ENCODE data around the gene ELMO2.
A peak's percentile ranks its signal among the peaks of the same experiment; 100 is the strongest.

ELMO2 gene

GRCh38 chr20:46367967-46368901 lies 38.2 kb downstream of the ELMO2 start:
- DNase-seq (ENCODE audit: low spot score), result no peak

DNA sequence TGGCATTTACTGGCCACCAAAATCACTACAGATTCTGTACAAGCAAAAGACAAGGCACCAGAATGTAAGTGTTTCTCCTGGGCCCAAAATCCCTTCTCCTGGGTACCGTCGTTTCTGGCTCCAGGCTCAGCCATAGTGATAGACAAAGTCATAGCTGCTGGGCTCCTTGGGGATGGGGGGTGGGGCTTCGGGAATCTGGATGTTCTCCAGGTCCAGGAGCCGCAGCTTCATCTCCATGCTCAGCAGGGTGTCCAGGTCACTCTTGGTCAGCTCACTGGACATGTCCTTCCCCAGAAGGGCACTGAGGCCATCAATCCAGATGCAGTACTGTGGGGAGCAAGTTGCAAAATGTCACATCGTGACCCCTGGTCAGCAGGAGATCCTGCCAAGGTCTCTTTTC lies 39.2 kb downstream of the ELMO2 start:
- no peak for DNase-seq (ENCODE audit: low spot score)

GRCh38 chr20:46366826-46367225 lies 39.6 kb downstream of the ELMO2 start:
- no peak for DNase-seq (ENCODE audit: low spot score)

- no peak for DNase-seq (ENCODE audit: low spot score)
These were observed 40.8 kb downstream of the ELMO2 start for GRCh38 chr20:46365487-46366220.

DNA sequence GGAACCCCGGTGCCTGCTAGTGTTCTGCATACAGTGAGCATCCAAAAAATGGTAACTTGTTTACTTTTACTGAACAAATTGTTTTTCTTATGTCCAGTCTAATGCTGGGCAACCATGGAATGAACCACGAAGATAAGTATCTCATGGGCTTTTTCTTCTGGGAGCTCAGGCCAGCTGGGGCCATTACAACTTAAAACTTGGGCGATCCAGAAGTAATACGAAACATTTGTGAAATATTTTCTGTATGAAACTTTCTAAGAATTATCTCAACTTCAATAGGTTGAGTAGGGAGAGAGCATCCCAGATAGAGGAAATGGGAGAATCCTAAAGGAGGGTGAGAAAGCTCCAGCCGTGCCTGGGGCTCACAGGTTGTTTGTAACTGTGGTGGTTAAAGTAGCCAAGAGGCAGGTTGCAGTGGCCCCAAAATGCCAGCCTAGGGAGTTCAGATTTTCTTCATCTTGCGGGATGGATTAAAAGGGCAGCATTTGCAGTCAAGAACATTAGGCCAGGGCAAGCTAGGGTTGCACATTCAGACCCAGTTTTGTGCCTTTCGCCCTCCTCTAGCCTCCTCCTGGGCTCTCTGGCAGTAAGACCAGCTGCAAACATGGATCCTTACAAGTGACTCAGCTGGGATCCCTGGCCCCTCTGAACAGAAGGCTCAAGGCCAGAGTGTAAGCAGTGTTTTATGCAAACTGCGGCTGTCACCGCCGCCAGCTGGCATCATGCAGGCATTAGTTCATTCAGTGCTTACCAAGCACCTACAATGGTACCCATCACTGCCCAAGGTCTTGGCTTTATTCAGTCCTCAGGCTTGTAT lies 41.5 kb downstream of the ELMO2 start:
- no peak for DNase-seq (ENCODE audit: low spot score)

- DNase-seq (ENCODE audit: low spot score), result peak; percentile 98
These were observed 42.3 kb downstream of the ELMO2 start for GRCh38 chr20:46363874-46364669.

GRCh38 chr20:46362921-46363867 lies 43.2 kb downstream of the ELMO2 start:
- DNase-seq (ENCODE audit: low spot score), result no peak

- no peak for DNase-seq (ENCODE audit: low spot score)
These were observed 44.6 kb downstream of the ELMO2 start for GRCh38 chr20:46361811-46362210.

DNA sequence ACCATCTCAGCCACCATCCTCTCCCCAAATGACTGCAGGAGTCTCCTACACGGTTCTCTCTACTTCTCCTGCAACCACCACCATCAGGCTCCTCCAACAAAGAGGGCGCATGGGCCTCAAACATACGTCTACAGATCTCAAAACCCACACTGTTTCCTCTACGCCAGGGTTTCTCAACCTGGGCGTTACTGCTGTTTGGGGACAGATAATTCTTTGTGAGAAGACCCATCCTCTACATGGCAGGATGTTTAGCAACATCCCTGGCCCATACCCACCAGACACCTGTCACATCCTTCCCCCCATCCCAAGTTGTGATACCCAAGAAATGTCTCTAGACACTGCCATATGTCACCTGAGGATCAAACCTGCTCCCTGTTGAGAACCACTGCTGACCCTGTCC lies 45.0 kb downstream of the ELMO2 start:
- no peak for DNase-seq (ENCODE audit: low spot score)

DNA sequence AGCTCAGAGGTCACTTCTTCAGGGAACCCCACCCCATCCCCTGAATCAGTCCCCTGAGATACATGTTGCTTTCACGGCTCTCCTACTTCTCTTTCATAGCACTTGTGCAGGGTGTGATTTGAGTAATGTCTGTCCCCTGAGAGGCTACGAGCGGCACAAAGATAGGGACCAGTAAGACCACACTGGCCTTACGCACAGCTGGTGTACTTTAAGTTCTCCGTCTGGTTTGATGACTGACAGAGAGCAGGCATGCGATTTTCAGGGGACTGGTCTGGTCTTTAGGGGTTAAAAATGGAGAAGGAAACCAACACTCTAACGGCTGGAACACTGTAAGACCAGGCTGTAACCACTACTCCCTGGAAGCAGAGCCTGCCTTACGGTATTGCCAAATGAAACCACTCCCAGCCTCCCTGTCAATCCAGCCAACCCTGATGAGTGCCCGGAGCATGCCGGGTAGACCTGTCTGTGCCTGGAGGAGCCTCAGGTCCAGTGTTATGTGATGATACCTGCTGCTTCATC lies 47.1 kb downstream of the ELMO2 start:
- no peak for DNase-seq (ENCODE audit: low spot score)

DNA sequence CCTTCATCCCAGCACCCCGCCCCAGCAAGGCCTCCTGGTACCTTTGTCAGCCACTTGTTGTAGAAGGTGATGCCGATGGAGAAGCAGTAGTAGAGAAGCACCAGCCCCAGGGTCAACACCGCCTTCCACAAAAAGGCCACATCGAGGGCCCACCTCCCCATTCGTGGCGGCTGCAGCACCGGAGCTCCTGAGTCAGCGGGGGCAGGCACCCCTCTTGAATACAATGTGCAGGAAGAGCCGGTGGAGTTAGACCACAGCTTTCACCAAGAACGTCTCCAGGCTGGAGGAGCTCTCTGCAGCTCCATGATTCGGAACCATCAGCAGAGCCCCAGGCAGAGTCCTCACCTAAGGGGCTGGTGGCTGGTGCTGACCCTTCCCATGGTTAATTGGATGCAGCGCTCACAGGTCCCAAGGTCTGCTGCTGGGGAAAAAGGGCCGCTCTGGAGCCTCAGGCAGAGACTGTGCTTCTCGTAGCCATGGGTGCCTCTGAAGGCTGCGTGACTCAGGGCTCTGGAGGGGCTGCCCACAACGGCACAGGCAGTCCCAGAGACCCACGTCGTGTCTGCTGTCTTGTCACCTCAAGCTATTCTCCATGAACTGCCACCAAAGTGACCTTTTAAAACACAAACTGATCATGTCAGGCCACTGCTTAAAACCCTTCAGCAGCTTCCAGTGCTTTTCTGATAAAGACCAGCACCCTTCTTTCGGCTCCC lies 47.9 kb downstream of the ELMO2 start:
- DNase-seq (ENCODE audit: low spot score), result no peak

DNA sequence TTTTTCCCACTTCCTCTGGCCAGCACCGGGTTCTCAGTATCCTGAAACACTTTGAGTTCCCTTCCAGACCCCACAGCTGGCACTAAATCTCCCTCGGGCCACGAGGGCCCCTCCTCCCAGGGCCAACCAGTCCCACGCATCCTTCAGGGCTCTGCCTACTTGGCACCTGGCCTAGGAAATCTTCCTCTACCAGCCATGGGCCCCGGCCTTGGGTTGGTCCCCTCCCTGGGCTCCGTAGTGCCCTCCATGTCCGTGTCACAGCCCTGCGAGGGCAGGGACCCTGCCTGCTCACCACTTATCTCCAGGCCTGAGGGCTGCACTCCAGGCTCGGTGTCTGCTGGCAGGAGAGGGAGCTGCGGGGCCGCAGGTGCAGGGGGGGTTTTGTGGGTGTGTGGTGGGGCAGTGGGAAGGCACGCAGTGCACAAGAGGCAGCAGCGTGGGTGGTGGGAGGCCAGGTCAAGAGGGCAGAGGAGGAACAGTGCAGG lies 49.3 kb downstream of the ELMO2 start:
- DNase-seq (ENCODE audit: low spot score), result no peak

DNA sequence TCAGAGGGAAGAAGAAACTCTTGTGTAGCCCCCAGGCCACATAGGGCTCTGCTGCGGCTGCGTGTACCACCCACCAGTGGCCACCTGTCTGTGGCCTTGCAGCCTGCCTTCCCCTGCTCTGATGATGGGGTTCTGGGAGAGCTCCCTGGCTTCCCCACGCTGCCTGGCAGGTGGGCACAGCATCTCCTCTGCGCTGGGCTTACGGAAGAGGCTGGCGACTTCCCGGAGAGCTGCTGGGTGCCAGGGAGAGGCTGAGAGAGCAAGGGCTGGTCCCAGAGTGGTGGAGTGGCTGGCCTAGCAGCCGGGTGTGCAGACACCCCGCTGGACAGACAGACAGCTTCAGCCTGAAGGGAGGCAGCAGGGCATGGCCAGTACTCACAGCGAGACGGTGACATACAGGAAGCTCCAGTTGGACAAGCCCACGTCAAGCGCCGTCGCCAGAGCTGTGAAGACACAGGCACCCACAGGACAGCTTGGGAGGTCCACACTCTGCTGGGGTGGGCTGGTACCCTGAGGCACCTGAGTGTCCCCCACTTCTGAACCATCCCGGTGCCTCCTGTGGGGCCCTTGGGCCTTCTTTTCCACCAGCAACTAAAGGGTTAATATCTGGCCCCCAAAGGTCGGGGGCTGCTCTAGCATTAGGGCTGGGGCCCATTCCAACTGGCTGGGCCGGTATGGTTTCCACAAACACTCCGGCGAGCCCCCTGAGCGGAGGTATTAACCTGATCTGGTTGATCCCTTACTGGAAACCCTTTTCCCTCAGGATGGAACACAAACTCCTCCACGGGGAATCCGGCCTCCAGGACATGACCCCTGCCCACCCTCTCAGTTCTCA lies 50.0 kb downstream of the ELMO2 start:
- no peak for DNase-seq (ENCODE audit: low spot score)

GRCh38 chr20:46355778-46356177 lies 50.6 kb downstream of the ELMO2 start:
- DNase-seq (ENCODE audit: low spot score), result no peak

DNA sequence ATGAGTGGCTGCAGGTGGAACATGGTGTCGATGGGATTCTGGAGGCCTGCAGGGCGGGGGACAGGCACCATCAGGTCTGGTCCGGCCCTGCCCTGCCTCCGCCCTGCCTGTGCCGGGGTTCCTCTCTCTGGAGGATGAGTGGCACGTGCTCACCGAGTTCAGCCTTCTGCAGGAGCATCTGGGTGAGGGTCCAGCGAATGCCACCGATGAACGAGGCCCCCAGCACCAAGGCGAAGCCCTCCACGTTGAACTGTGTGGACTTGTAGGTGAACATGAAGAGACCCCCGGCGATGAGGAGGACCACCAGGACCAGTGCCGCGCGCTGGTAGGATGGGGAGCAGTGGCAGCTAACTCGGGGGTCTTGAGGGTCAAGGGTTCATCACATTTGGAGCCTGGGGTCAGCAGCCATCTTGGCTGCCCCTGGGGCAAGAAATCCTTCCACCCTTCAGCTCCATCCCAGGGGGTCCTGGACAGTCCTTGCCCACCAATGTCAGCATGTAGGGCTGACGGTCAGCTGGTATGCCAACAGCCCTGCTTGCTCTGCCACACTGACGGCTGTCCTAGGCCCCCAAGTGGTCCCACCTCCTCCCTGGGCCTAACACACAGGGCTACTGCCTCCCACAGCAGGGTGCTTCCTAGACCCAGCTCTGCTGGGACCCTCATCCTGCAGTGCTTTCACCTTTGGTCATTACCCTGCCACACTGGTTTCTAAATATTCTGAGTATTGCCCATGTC lies 51.3 kb downstream of the ELMO2 start:
- DNase-seq (ENCODE audit: low spot score), result no peak

GRCh38 chr20:46354207-46354555 lies 52.2 kb downstream of the ELMO2 start:
- no peak for DNase-seq (ENCODE audit: low spot score)

GRCh38 chr20:46353500-46354206 lies 52.8 kb downstream of the ELMO2 start:
- peak; percentile 79 for DNase-seq (ENCODE audit: low spot score)

Measured in D341Med (cell line).